COLO668 (cell line): ENCODE measurements around the gene BNC2.

Experiments used
- DNase-seq: peaks from one replicate; lab custom pipeline; 2025; ENCODE audit not compliant: unreplicated experiment; lab: John Stamatoyannopoulos, UW

BNC2 gene

GRCh38 chr9:16718952-16719351 lies 151.5 kb downstream of the BNC2 start:
- no peak for DNase-seq

GRCh38 chr9:16718296-16718695 lies 152.2 kb downstream of the BNC2 start:
- no peak for DNase-seq

GRCh38 chr9:16716601-16717000 lies 153.9 kb downstream of the BNC2 start:
- no peak for DNase-seq

- no peak for DNase-seq
Measured at GRCh38 chr9:16715404-16715803, 155.1 kb downstream of the BNC2 start.

- DNase-seq: no peak
Measured at GRCh38 chr9:16712787-16713186, 157.7 kb downstream of the BNC2 start.

- DNase-seq: no peak
Measured at GRCh38 chr9:16710888-16711287, 159.6 kb downstream of the BNC2 start.

- no peak for DNase-seq
Measured at GRCh38 chr9:16709924-16710323, 160.5 kb downstream of the BNC2 start.

- DNase-seq: no peak
Measured at GRCh38 chr9:16708656-16709435, 161.6 kb downstream of the BNC2 start.

GRCh38 chr9:16705111-16705604 lies 165.3 kb downstream of the BNC2 start:
- DNase-seq: no peak

GRCh38 chr9:16704116-16705110 lies 166.1 kb downstream of the BNC2 start:
- DNase-seq: no peak

GRCh38 chr9:16701347-16701746 lies 169.1 kb downstream of the BNC2 start:
- DNase-seq: no peak

GRCh38 chr9:16693616-16694015 lies 176.9 kb downstream of the BNC2 start:
- no peak for DNase-seq

GRCh38 chr9:16690628-16691027 lies 179.8 kb downstream of the BNC2 start:
- DNase-seq: no peak

- no peak for DNase-seq
Measured at GRCh38 chr9:16690205-16690604, 180.3 kb downstream of the BNC2 start.

- DNase-seq: peak; percentile 35
Measured at GRCh38 chr9:16689351-16689938, 181.0 kb downstream of the BNC2 start.

- DNase-seq: no peak
Measured at GRCh38 chr9:16688814-16689213, 181.7 kb downstream of the BNC2 start.

- DNase-seq: no peak
Measured at GRCh38 chr9:16687678-16688369, 182.6 kb downstream of the BNC2 start.

GRCh38 chr9:16683326-16683725 lies 187.1 kb downstream of the BNC2 start:
- DNase-seq: no peak

GRCh38 chr9:16682273-16682672 lies 188.2 kb downstream of the BNC2 start:
- no peak for DNase-seq

GRCh38 chr9:16681652-16681987 lies 188.8 kb downstream of the BNC2 start:
- DNase-seq: no peak
